ENCODE data around the gene PRKCH. TPM values are rescaled to one million over a fixed set of nuclear protein-coding genes. Genes with fewer than 3 reads are reported as not detected.

The PRKCH gene
- polyA plus RNA-seq, 2 of the 4 experiments (the other 2 are of a cell fraction): 10.0 to 10.2 TPM

DNA sequence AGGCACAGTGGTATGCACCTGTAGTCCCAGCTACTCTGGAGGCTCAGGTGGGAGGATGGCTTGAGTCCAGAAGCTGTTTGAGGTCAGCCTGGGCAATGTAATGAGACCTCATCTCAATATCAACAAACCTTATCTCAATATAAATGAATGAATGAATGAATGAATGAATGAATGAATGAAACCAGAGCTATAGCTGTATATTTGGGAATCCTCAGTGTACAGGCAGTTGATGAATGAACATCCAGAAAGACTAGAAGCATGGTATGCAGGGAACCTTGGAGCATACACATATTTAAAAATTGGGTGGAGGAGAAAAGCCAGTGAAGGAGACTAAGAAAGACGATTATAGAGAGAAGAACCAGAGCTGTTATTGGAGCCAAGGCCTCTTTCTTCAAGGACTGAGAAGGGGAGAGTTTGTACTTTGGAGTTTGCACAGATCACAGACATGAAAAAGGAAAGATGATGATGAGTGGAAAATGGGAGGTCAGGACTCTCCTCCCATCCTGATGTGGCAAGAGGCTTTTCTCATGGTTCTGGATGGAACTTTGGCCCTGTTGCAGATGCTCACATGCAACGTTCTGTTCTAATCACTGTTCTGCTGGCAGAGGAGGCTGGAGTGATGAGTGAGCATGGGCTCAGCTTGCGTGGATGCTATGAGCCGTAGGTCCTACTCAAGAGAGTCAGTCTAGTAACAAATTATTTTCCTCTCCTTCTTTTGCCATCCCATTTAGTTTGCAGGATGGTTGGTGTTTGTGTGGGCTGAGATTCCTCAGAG lies 114.4 kb downstream of the PRKCH start:
- WGBS (ENCODE audit: missing lambda C conversion rate): 71% methylated on average over 4 of the region's 4 CpGs
- no peak for TF ChIP-seq NFE2L2 (conservative IDR thresholded peaks at IDR 0.05; ENCODE audit: low read length)
- DNase-seq (ENCODE audit: low read depth in 1 of 2, low spot score in 1 of 2): no peak
- ATAC-seq: no peak
- ChIA-PET CTCF (interaction anchor here (1.2 to 3.3 kb wide), 3 partner anchors 20 to 402 kb away, joined by 3 to 11 read pairs (median 5); no protein-coding TSS in a partner anchor), POLR2A (no interaction called here)
- Histone ChIP-seq H3K4me1 (peaks cover 61% of the 10 kb centered on the region), H3K4me2 (no peak overlapping the region), H3K9me3 (no peaks in the 10 kb centered on the region), H3K4me3 (no peak overlapping the region), H3K27ac (peak overlapping the region; percentile 52 to 76; a peak in 4 of 6 replicates)
- FAIRE-seq: no peak

DNA sequence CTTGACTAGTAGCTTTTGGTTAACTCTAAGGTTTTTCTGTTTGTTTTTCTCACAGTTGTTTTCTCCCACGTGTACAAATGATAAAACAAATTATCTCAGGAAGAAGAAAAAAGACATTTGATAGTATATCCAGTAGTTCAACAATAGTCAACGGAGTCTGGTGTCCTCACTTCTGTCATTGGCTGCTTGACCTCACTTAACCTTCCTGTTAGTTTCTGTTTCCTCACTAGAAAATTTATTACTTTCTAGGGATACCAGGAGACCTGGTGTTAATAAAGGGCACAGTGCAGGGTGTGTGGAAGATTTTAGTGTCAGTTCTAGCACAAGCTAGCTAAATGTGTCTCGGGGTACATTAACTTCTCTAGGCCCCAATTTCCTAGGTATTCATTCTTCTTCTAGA lies 116.0 kb downstream of the PRKCH start:
- Histone ChIP-seq H3K4me1 (peaks cover 61% of the 10 kb centered on the region), H3K27ac (peak overlapping the region; percentile 71 to 88), H3K4me3 (no peak overlapping the region), H3K9me3 (no peaks in the 10 kb centered on the region), H3K4me2 (peak overlapping the region; percentile 77; the same call in 2 of the 3 replicates)
- TF ChIP-seq CHD2 (IDR thresholded peaks at IDR 0.05; ENCODE audit: low read length, partially characterized antibody): no peak
- TF ChIP-seq BHLHE40 (IDR thresholded peaks at IDR 0.05; ENCODE audit: low read depth, low read length): no peak
- TF ChIP-seq POLR2A (IDR thresholded peaks at IDR 0.05; ENCODE audit: low read length): no peak
- TF ChIP-seq, protein P1, sequence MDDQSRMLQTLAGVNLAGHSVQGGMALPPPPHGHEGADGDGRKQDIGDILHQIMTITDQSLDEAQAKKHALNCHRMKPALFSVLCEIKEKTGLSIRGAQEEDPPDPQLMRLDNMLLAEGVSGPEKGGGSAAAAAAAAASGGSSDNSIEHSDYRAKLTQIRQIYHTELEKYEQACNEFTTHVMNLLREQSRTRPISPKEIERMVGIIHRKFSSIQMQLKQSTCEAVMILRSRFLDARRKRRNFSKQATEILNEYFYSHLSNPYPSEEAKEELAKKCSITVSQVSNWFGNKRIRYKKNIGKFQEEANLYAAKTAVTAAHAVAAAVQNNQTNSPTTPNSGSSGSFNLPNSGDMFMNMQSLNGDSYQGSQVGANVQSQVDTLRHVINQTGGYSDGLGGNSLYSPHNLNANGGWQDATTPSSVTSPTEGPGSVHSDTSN (IDR thresholded peaks at IDR 0.05): no peak
- TF ChIP-seq, protein P2, sequence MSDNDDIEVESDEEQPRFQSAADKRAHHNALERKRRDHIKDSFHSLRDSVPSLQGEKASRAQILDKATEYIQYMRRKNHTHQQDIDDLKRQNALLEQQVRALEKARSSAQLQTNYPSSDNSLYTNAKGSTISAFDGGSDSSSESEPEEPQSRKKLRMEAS (IDR thresholded peaks at IDR 0.05): no peak
- FAIRE-seq (no peak), DNase-seq (ENCODE audit: low read depth in 1 of 2, low spot score in 1 of 2) (no peak), ATAC-seq (no peak)
- CTCF ChIA-PET: interaction anchor here (3.3 kb wide), 1 partner anchor 400 kb away, joined by 11 read pairs; no protein-coding TSS in a partner anchor
- POLR2A ChIA-PET: no interaction called here
- 54% methylated on average over 3 of the region's 3 CpGs for WGBS (ENCODE audit: missing lambda C conversion rate)

DNA sequence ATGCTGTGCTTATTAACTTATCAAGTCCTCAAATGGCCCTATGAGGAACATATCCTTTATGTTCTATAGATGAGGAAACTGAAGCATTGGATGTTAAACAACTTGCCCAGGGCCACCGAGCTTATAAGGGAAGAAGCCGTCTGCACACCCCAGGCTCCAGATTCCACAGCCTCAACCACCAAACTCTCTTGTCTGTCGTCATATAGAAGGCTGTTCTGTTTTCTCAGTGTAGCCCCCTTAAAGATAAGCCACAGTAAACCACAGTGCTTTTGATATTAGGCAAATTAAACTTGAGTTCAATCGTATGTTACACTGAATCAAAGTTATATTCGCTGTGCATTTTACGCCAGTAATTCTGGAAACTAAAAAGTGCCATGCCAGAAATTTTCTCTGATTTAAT lies 116.7 kb downstream of the PRKCH start:
- H3K4me2 ChIP-seq: peak overlapping the region; percentile 77
- TF ChIP-seq, protein P3, sequence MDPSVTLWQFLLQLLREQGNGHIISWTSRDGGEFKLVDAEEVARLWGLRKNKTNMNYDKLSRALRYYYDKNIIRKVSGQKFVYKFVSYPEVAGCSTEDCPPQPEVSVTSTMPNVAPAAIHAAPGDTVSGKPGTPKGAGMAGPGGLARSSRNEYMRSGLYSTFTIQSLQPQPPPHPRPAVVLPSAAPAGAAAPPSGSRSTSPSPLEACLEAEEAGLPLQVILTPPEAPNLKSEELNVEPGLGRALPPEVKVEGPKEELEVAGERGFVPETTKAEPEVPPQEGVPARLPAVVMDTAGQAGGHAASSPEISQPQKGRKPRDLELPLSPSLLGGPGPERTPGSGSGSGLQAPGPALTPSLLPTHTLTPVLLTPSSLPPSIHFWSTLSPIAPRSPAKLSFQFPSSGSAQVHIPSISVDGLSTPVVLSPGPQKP (IDR thresholded peaks at IDR 0.05; ENCODE audit: low read depth, low read length): no peak
- TF ChIP-seq, protein P4, sequence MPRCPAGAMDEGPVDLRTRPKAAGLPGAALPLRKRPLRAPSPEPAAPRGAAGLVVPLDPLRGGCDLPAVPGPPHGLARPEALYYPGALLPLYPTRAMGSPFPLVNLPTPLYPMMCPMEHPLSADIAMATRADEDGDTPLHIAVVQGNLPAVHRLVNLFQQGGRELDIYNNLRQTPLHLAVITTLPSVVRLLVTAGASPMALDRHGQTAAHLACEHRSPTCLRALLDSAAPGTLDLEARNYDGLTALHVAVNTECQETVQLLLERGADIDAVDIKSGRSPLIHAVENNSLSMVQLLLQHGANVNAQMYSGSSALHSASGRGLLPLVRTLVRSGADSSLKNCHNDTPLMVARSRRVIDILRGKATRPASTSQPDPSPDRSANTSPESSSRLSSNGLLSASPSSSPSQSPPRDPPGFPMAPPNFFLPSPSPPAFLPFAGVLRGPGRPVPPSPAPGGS (IDR thresholded peaks at IDR 0.05): no peak
- TF ChIP-seq EHMT2 (IDR thresholded peaks at IDR 0.05; ENCODE audit: low read depth): no peak
- no peak for TF ChIP-seq MAZ (IDR thresholded peaks at IDR 0.05; ENCODE audit: borderline replicate concordance, low read depth, low read length)
- no peak for TF ChIP-seq HOXA7 (CRISPR knock-in tag; IDR thresholded peaks at IDR 0.05)
- H3K9me3 ChIP-seq: no peaks in the 10 kb centered on the region
- WGBS (ENCODE audit: missing lambda C conversion rate): 91% methylated on average over 6 of the region's 6 CpGs
- ATAC-seq (no peak), DNase-seq (ENCODE audit: low read depth in 1 of 2, low spot score in 1 of 2) (no peak), FAIRE-seq (no peak)
- H3K27ac ChIP-seq: peak overlapping the region; percentile 71 to 88
- no peak overlapping the region for H3K4me3 ChIP-seq
- peaks cover 61% of the 10 kb centered on the region for H3K4me1 ChIP-seq
- ChIA-PET CTCF (interaction anchor here (3.3 kb wide), 1 partner anchor 399 kb away, joined by 11 read pairs; no protein-coding TSS in a partner anchor), POLR2A (interaction anchor here (1.1 kb wide), 1 partner anchor 117 kb away, joined by 5 read pairs; the partner anchor contains the start of gene PRKCH)

DNA sequence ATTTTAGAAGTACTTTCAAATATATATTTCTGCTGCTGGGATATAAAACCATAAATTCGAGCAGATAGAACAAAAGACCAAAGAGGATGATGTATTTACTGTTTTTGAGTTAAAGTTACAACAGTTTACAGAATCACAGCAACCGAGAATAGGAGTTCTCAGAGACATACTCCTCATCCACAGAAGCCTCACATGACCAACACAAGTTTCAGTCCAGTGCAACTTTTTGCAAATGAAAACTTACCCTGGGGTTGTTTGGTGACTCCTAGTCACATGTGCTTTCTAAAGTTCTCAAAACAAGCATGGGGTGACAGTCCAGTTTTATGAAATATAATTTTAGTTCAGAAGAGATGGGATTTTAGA lies 117.1 kb downstream of the PRKCH start:
- peak overlapping the region; percentile 77 for H3K4me2 ChIP-seq
- CTCF ChIA-PET: no interaction called here
- no peak for FAIRE-seq
- peak; percentile 15 to 45 for DNase-seq (ENCODE audit: low read depth in 1 of 2, low spot score in 1 of 2)
- no peak for TF ChIP-seq RCOR1 (IDR thresholded peaks at IDR 0.05; ENCODE audit: low read depth, low read length)
- TF ChIP-seq, protein P5, sequence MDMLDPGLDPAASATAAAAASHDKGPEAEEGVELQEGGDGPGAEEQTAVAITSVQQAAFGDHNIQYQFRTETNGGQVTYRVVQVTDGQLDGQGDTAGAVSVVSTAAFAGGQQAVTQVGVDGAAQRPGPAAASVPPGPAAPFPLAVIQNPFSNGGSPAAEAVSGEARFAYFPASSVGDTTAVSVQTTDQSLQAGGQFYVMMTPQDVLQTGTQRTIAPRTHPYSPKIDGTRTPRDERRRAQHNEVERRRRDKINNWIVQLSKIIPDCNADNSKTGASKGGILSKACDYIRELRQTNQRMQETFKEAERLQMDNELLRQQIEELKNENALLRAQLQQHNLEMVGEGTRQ (IDR thresholded peaks at IDR 0.05): peak; percentile 63
- H3K4me1 ChIP-seq: peaks cover 56% of the 10 kb centered on the region
- peak overlapping the region; percentile 71 to 88 for H3K27ac ChIP-seq
- no peaks in the 10 kb centered on the region for H3K9me3 ChIP-seq
- peak; percentile 54 to 66 for ATAC-seq
- 34% methylated on average over 2 of the region's 2 CpGs for WGBS (ENCODE audit: missing lambda C conversion rate)
- POLR2A ChIA-PET: interaction anchor here (1.1 kb wide), 1 partner anchor 117 kb away, joined by 5 read pairs; the partner anchor contains the start of gene PRKCH
- H3K4me3 ChIP-seq: no peak overlapping the region

Data from A549 (cell line).